RCC 7860 (cell line): ENCODE results near the gene NFE2L2.
A peak's percentile ranks its signal among the peaks of the same experiment; 100 is the strongest.
"Not testable (repeated sequence)": the region's sequence is repeated elsewhere in the genome, so short reads cannot be mapped to it uniquely, and the experiment has no call there.

Experiments used
- DNase-seq: peaks from one replicate; pipeline ENCODE4 v3.0.0-alpha.2; 2015; ENCODE audit warnings: low spot score
- FAIRE-seq: peaks from 2 replicates; lab custom pipeline; 2012; peaks lifted over from hg19 to GRCh38; lab: Jason Lieb, UNC

Gene NFE2L2

DNA sequence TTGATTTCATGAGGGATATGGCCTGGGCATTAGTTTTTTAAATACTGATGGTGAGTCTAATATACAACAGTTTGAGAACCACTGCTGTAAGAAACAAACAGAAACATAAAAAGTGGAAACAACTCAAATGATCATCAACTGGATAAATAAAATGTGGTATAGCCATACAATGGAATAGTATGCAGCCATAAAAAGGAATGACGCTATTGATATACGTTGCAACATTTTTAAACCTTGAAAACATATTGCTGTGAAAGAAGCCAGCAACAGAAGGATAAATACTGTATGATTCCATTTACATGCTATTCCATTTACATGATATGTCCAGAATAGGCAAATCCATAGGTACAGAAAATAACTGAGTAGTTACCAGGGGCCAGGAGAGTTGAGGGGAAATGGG, 6.5 kb downstream of the NFE2L2 start:
- DNase-seq (no peak), FAIRE-seq (no peak)

- no peak for FAIRE-seq
- DNase-seq, result no peak
Observed at GRCh38 chr2:177257471-177257870, 7.1 kb downstream of the NFE2L2 start.

- no peak for DNase-seq
- FAIRE-seq, result no peak
Observed at GRCh38 chr2:177256695-177257094, 7.8 kb downstream of the NFE2L2 start.

DNA sequence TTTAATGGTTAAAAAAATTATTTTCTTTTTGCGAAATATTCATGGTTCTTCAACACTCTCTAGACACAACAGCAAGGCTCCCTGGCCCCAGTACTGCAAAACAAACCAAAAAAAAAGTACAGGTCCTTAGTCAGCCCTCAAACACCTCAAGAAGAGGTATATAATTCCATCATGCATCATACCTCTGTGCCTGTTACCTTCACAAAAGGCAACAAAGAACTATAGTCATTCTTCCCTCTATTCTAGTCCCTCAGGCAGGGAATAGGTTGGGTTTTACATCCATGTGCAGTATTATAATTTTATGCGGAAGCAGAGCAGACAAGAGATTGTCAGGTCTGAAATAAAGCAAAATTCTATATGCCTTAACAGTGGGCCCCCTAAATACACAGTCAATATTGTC, 8.5 kb downstream of the NFE2L2 start:
- FAIRE-seq, result no peak

DNA sequence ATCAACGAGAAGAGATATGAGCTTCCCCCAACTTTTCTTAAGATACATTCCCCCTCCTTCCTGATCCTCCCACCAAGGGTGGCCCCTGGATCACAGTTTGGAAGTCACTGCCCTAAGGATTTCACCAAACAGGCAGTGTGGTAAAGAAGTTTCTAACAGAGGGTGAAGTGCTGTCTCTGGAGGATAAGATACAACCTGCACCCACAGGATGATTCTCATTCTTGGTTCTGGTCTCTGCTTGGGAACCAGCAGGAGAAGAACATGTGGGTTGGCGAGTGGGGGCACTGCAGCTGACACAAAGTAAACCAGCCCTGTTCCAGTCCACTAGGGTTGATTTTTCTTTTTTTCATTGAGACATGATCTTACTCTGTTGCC, 9.3 kb downstream of the NFE2L2 start:
- FAIRE-seq (no peak), DNase-seq (no peak)

More for the DNA sequence above, 8.5 kb downstream of the NFE2L2 start:
- no peak for DNase-seq

- no peak for FAIRE-seq
- DNase-seq, result no peak
Observed at GRCh38 chr2:177254433-177255226, 9.9 kb downstream of the NFE2L2 start.

DNA sequence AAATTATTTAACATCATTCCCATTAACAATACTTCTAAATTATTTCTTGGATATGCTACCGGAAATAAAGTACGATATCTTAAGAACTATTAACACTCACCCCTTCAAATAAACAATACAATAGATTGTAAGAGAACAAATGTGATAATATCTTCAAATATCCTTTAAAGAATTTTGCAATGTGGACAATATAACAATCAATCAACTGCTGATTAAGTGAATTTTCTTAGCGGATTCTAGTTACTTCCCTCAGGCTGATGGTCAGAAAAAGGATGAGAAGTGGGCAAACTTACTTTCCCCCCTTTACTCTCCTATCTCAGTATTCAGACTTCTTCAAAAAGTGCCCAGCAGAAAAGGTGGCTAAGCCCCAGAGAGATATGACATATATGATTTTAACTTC, 10.8 kb downstream of the NFE2L2 start:
- FAIRE-seq (no peak), DNase-seq (no peak)

GRCh38 chr2:177252808-177253531, 11.6 kb downstream of the NFE2L2 start:
- no peak for FAIRE-seq
- DNase-seq, result no peak

GRCh38 chr2:177251165-177251542, 13.4 kb downstream of the NFE2L2 start:
- DNase-seq (no peak), FAIRE-seq (no peak)

- DNase-seq, result no peak
- FAIRE-seq, result no peak
Observed at GRCh38 chr2:177250461-177250860, 14.1 kb downstream of the NFE2L2 start.

DNA sequence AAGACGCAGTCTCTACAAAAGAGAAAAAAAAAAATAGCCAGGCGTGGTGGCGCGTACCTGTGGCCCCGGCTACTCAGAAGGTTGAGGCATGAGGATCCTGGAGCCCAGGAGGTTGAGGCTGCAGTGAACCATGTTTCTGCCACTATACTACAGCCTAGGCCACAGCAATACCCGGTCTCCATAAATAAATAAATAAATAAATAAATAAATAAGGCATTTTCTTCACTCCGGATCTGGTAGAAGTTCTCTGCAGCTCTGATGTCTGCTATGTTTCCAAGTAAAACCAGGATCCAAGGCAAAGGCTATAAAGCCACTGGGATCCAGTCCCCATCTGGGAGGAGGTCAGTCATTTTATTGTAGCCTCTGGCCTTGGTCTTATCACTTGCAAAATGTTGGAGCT, 15.5 kb downstream of the NFE2L2 start:
- DNase-seq (no peak), FAIRE-seq (no peak)

DNA sequence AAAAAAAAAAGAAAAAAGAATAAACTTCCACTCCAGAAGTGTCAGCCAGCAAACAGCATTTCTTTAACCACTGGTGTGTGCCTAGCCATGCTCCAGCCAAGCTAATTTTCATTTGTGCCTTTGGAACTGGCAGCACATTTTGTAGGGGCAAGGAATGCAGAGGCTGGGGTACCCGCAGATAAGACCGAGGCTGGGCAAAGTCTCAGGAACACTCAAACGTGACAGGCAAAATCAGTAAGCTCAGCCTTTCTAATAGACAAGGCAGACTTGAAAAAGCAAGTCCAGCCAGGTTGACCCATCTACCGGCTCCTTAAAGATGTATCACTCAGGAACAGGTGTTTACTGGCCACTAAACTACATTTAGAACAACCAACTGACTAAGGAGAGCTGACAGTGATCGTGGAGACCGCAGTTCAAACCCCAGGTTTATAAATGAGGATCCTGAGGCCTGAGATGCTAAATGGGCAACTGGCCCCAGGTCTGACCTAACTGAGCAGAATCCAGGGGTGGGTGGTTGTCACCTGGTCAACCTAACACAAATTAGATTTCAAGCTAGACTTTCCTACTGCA, 16.7 kb downstream of the NFE2L2 start:
- DNase-seq (no peak), FAIRE-seq (no peak)

DNA sequence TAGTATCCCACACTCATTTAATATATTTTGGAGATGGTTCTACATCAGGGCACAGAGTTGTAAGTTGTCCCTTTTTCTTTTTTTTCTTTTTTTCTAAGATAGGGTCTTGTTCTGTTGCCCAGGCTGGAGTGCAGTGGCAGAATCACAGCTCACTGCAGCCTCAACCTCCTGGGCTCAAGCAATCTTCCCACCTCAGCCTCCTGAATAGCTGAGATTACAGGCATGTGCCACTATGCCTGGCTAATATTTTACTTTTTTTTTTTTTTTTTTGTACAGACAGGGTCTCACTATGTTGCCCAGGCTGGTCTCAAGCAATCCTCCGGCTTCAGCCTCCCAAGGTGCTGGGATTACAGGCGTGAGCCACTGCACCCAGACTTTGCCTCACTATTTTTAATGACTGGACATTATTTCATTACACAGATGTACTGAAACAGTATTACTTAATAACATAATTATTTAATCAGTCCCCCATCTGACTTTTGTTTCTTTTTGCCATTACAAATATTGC, 17.9 kb downstream of the NFE2L2 start:
- not testable (repeated sequence) for FAIRE-seq, DNase-seq

- peak; percentile 37 for DNase-seq
- peak; percentile 37 for FAIRE-seq
Observed at GRCh38 chr2:177246000-177246399, 18.5 kb downstream of the NFE2L2 start.

GRCh38 chr2:177245010-177245422, 19.5 kb downstream of the NFE2L2 start:
- DNase-seq (peak; percentile 96), FAIRE-seq (peak; percentile 96)

DNA sequence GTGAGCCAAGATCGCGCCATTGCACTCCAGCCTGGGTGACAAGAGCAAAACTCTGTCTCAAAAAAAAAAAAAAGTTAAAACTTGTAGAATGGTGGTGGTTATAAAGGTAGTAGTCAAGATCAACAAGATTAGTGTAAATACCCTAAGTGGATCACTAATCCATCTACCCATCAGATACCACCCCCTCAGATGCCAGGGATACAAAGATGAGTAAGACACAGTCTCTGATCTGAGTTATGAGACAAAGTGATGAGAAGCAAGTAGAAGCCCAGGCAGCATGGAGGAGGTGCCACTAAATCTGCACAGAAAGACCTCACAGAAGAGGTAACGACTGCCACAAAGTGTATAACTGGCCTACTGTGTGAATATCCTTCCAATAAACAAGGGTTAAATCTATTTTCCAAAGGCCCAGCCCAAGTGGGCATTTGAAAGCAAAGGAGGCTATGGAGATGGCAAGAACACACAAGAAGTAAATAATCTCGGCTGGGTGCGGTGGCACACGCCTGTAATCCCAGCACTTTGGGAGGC, 20.2 kb downstream of the NFE2L2 start:
- FAIRE-seq (no peak), DNase-seq (peak; percentile 58)

DNA sequence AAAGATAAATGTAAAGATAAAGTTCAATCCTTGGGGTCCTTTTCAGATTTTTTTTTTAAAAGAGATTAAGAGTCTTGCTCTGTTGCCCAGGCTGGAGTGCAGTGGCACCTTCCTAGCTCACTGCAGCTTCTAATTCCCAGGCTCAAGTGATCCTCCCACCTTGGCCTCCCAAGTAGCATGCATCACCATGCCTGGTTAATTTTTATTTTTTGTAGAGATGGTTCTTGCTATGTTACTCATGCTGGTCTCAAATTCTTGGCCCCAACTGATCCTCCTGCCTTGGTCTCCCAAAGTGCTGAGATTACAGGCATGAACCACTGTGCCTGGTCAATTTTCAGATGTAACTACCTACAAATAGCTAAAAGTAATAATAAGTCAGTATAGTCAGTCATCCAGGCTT, 21.1 kb downstream of the NFE2L2 start:
- DNase-seq (peak; percentile 85), FAIRE-seq (peak; percentile 86)

DNA sequence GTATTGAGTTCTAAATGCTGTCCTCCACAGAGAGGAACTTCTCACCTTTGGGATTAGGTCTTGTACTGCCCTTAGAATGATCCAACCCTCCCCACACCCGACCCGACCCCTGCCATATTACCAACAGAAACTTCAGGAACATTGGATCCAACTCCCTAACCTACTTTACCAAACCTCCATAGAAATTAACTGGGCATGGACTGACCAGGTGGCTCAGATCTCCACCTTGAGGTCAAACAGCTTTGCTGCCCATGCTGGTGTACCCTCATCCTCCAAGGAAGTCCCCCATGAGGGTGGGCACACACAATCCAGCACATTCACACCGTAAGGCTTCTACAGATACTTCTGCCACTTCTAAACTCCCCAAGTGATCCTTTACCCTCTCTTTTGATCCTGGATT, 21.5 kb downstream of the NFE2L2 start:
- no peak for FAIRE-seq
- DNase-seq, result no peak

DNA sequence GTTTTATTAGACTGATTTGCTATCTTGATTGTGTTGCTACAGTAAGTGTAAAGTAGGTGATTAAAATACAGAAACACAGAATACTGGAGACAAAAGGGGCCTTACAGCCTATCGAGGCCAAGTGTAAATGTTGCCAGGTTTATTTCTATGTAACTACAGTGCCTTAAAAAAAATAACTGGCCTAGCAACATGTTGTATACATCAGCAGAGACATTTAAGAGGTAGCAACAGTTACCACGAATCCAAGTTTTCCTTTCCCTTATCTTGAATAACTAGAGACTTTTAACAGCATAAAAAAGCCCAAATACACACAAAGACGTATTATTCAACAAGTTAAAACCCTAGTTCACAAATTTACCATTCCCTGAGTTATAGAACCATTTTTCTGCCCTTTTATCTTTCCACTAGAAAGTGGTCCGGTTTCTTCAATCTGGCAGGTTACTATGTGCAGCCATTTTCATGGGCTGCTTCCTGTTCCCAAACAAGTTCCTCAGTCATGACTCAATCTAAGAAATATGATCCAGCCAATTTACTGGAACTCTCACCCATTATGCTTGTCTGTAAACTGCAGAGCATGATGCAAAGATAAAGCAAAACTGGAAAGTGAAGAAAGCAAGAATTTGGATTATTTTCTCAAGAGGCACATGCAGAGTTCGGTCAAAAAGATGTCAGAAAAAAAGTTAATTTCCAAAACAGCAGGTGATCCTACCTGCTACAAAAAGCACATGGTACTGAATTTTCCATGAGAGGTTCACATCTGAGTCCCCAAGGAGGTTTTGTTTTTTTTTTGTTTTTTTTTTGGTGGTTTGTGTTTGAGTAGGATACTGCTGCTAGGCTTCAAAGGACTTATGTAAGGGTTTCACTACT, 22.2 kb downstream of the NFE2L2 start:
- DNase-seq (peak; percentile 84), FAIRE-seq (peak; percentile 94)

GRCh38 chr2:177241711-177242120, 22.8 kb downstream of the NFE2L2 start:
- no peak for FAIRE-seq
- no peak for DNase-seq
